GM19395 (cell line): ENCODE results near the gene RAB8B.
"Not testable (repeated sequence)": the region's sequence is repeated elsewhere in the genome, so short reads cannot be mapped to it uniquely, and the experiment has no call there.

Experiments
- ATAC-seq: cut with Tn5 transposase; IDR thresholded peaks from one replicate; pipeline ENCODE4 v1.9.1; 2021; ENCODE audit warnings: mild to moderate bottlenecking, moderate library complexity; ENCODE audit not compliant: unreplicated experiment

Gene RAB8B

DNA sequence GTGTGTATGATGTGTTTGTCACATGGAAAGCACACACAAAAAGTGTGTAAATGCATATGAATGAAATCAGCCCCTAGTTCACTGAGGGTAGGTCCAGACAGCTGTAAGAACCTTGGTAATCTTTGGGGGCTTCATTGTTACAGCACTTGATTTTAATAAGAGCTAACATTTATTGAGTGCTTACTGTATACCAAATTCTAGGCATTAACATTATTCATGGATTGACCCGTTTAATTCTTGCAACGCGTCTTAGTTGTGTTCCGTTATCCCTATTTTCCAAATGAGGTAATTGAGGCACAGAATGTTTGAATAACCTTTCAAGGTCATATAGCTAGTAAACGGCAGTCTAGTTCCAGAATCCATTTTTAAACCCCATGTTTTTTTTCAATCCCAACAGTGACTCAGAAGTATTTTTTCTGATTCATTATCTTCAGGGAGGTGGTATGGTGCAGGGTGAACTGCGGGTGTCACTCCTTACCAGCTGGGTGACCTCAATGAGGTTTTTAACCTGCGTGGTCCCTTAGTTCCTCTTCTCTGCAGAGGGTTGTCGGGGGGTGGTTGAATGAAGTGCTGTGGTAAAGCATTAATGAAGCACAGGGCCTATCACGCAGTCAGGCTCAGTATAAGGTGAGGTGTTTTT, 14.2 kb downstream of the RAB8B start:
- ATAC-seq: no peak

DNA sequence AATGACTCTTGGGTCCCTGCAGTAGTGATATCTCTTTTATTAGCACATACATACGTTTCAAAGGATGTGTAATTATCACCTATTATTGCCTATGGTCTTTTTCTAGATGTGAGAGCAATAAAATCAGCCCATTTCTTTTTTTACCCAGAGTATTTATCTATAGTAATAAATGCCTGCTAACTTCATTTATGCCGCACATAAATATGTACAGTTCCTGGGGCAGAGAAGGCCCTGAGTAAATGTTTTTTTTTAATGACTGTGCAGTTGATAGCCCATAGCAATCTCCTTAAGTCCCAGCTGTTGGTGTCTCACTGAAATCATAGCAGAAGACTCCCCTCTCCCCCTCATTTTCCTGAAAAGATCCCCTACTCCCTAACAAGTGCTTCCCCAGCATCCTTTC, 16.7 kb downstream of the RAB8B start:
- ATAC-seq: no peak

DNA sequence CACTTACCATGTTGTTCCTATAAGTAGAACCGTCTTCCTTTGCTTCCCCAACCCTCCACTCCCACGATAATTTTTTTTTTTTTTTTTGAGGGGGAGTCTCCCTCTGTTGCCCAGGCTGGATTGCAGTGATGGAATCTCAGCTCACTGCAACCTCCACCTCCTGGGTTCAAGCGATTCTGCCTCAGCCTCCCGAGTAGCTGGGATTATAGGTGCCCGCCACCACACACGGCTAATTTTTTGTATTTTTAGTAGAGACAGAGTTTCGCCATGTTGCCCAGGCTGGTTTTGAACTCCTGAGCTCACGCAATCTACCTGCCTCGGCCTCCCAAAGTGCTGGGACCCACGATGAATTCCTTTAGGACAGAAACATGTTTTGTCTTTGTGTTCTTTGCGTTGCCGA, 19.4 kb downstream of the RAB8B start:
- ATAC-seq: not testable (repeated sequence)

DNA sequence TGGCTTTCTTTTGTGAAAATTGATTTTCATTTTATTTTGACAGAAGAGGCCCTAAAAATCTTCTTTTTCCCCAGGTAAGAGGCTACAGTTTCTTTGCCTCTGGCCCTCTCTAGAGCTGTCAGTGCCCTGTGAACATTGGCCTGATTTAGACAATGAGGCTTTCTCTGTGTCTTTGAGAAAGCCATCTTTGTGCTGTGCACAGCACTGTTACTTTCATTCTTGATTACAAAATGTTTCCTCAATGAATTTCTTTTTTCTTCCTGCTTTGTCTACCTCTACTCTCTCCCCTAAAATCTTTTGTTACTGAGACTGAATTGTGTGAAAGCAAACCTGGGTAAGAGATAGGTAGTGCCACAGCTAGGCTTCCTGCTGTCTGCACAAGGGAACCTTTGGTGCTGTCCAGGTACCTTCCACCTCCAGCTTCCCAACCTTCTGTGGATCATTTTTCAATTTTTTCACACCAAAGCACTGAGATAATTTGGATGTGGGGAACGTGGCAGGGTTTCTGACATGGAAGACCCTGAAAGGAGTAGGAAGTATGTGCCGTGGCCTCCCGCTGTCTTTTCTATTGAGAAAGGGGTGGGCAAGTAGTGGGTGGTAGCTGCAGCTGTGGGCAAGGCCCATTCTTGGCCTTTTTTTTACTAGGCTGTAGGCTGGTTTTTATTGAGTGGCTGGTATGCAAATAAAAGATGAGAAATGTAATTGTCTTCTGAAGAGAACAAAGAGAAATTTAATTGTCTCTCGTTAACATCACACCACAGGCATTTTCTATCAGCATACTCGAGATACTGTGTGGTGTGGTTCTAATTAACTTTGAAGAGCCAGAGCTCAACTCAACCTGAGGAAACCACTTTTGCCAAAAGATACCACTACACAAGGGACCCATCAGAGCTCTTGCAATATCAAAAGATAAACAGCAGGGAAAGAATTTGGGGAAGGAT, 21.0 kb downstream of the RAB8B start:
- ATAC-seq: no peak

DNA sequence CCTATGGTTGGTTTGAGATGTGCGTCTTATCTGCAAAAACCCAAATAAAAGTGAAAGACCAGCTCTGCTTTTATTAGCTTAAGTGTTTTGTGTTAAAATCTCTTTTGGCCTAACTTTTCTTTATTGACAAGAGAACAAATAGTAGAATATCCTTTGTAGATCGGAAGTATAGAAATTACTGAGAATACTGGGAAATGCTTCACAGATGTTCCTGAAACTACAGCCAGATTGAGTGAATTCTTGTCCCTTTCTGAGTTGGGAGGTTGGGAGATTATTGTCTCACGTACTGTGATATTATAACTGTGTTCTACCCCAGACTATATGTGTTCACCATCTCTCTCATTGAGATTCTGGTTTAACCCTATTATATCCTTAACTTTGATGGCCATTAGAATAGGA, 21.7 kb downstream of the RAB8B start:
- ATAC-seq: no peak

DNA sequence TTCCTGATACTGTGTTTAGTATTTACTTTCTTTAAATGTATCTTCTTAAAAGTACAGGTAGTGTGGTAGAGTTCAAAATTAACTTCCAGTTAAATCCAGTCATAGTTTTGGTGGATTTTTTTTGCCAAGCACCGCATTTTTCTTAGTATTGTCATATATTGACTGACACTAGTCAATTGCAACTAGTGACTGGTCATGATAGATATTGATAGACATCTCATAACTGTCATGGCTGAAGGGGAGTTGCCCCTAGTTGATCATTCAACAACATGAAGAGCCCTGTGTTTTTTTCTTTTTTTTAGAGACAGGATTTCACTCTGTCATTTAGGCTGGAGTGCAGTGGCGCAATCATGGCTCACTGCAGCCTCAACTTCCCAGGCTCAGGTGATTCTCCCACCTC, 22.1 kb downstream of the RAB8B start:
- ATAC-seq: no peak

DNA sequence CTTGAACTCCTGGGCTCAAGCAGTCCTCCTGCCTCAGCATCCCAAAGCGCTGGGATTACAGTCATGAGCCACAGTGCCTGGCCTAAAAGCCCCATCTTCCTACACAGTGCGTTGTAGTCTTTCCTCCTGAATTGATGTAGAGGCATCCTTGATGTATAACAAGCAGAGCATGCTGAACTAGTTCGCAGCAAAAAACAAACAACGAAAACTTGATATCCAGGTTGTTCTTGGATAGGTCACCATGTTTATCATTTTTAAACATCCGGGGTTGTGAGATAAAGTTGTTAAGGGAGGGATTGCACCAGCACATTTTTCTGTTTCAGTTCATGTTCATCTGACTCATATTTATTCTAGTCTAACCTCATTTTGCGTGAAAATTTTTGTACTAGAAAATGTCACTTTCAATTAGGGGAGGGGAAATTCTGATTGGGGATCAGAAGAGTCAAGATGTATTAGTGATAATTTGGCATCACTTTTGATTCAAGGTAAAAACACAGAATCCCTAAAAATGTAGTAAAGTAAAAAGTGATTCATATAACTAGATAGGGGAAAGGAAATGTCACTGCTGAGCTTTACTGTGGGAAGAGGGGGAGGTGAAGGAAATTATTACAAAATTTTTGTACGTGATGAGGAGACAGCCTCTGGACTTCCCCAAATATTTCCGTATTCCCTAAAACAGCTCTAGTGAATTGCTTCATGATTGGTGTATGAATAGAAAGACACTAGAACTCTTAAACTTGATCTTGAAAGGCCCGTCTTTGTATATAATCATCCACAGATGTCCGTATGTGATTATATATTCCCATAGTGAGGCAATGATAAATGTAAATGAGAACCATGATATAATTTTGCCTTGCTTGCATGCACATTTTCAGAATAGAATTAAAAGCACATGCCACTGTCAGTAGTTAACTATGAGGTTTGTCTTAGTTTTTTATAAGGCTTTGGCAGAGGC, 22.9 kb downstream of the RAB8B start:
- ATAC-seq: no peak

DNA sequence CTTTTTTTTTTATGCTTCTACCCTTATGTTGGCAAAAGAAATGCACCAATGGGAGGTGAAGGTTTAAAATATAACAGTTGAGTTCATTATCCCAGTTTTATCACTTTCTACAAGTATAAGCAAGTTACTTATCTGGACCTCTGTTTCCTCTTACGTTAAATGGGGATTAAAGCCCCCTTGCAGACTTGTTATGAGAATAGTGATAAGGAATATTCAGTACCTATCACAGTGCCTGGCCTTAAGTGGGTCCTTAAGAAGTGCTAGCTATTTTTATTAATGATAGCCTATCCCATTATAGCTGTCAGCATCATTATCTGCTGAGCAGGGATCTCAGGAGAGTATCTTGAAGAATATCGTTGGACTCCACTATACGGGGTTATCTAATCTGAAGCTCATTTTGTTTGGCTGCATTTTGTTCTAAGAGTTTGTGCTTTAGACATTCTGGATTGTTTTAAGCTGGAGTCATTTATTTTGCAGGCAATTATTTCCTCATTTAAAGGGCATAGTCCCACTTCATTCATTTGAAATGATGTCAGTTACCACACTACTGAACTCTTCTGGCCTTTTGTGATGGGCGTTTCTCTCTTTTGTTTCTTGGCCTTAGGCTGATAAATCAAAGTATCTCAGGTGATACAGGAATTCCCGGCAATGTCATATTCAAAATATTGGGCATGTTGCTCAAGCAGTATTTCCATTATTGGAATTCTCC, 28.8 kb downstream of the RAB8B start:
- ATAC-seq: no peak

DNA sequence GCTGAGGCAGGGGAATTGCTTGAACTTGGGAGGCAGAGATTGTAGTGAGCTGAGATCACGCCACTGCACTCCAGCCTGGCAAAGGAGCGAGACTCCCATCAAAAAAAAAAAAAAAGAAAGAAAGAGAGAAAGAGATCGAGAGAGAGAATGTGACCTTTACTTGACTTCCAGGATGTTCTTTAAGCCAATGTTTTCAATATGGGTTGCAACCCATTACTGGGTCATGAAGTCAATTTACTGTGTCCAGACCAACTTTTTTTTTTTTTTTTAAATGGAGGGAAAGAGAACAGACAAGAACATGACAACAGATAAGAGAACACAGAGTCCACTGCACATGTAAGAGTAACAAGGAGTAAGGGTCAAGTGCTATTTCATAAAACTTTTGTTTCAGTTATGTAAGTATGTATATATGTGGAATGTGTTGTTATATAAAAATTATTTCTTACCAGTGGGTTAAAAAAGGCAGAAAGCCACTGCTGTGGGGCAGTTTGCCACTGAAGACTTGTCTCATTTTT, 29.8 kb downstream of the RAB8B start:
- ATAC-seq: no peak

DNA sequence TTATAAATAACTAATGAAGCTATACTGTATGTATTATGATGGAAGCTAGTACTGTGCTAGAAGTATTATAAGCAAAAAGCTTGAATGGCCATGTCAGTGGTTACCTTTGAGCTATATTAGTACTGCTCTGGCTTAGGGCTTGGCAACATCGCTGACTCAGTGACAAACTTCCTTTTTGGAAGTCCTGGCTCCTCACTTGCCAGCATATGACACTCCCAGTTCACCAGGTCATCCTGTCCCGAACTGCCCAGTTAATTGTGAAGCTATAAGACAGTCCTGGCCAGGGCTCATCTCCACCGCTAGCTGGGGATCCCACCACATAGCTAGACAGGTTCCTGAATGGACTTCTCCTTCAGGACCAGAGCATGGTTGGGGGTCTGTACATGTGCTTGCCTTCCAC, 31.9 kb downstream of the RAB8B start:
- no peak for ATAC-seq

DNA sequence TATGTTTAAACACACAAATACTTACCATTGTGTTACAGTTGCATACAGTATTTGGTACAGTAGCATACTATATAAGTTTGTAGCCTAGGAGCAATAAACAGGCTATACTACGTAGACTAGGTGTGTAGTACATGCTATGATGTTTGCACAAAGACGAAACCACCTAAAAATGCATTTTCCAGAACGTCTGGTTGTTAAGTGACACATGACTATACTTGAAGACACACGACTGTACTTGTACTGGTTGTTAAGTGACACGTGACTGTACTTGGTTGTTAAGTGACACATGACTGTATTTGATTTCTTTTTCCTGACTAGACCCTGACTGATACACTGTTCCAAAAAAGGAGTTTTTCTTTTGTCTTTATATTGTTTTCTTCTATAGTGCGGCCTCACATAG, 34.1 kb downstream of the RAB8B start:
- no peak for ATAC-seq

DNA sequence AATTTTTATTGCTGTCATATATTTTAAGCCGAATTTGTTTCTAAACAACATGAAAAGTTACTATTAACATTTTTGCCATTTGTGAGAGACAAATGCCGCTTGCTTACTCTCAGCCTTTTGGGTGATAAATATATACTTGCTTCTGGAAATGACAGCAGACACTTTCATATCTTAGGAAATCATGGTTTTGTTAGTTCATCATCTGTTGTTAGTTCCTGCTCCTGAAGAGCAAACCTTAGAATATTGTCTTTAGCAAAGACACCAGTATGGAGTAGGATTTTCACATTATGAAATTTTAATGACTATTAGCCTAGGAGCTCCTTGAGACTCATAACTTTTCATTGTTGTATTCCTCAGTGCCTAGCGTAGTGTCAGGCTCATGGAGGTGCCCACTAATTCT, 36.0 kb downstream of the RAB8B start:
- no peak for ATAC-seq

DNA sequence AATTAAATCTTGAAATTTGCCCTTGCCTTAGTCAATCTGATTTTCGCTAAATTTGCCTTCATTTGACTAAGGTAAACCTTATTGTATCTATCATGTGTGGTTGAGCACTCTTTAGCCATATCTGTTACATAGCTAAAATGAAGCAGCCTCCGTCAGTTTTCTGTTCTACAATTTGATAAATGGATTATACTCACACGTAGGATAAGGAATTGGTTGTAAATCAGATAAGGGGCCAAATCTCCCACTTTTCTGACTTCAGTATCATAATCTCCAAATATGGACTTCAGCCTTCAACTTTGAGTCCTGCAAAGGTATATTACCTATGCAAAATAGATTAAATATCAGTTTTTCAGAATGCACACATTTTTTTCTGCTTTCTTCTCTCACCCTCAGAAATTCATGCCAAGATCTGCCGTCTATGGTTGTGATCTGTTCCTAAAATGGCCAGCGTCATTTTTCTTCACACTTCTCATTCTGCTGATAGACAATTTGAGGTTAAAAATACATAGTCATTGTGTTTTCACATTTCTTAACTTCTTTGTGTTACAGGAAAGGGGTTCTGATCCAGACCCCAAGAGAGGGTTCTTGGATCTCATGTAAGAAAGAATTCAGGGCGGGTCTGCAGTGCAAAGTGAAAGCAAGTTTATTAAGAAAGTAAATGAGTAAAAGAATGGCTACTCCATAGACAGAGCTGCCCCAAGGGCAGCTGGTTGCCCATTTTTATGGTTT, 36.9 kb downstream of the RAB8B start:
- ATAC-seq: no peak

DNA sequence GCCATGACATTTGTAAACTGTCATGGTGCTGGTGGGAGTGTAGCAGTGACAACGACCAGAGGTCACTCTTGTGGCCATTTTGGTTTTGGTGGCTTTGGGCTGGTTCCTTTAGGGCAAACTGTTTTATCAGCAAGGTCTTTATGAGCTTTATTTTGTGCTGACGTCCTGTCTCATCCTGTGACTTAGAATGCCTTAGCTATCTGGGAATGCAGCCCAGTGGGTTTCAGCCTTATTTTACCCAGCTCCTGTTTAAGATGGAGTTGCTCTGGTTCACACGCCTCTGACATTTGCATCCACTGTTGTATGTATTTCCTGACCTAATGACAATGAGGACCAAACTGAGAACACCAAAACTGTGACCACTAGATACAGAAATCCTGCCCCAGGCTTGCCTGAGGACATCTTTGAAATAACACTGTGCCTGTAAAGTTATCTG, 37.6 kb downstream of the RAB8B start:
- no peak for ATAC-seq

DNA sequence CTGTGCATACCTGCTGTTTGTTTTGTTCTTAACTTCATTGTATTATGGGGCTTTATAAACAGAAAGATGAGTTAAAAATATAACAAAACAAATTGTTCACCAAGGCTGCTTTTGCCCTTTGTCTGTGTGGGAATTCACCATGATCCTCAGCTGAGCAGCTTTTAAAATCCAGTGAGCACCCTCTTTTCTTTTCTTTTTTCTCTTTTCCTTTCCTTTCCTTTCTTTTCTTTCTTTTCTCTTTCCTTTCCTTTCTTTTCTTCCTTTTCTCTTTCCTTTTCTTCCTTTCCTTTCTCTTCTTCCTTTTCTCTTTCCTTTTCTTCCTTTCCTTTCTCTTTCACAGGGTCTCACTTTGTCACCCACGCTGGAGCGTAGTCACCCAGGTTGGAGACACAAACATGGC, 38.3 kb downstream of the RAB8B start:
- no peak for ATAC-seq

DNA sequence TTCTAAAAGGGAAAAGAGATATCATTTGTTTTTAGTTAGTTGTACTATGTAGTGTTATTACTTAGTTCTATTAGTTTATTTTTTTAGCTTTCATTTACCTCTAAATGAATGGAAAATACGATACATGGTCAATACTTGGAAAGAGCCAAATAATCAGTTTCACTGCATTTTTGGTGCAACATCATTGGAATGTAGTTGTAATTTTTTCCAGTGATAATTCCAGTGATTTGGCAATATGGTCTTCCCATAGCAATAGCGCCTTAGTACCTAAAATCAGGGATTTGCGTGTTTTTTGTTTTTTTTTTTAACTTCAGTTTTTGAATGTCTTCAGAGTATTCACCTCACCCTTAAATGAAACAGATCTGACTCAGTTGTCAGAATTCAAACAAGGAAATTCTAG, 41.8 kb downstream of the RAB8B start:
- no peak for ATAC-seq

DNA sequence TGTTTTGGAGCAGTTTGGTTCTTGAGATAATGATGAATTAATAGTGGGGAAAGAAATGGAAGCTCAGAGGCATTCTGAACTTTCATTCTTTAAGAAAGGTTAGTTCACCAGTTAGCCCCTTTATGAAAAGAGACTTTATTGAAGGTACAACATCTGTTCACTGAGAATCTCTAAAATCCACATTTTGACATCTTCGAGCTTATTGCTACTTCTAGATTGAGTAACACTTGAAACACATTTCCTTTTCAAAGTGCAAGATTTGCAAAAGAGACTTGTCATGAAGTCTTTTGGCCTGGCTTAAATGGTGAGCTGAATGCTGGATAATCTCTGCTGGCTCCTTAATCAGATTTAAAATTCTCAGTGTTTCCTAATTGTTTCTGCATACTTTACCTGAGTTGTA, 42.3 kb downstream of the RAB8B start:
- ATAC-seq: no peak

DNA sequence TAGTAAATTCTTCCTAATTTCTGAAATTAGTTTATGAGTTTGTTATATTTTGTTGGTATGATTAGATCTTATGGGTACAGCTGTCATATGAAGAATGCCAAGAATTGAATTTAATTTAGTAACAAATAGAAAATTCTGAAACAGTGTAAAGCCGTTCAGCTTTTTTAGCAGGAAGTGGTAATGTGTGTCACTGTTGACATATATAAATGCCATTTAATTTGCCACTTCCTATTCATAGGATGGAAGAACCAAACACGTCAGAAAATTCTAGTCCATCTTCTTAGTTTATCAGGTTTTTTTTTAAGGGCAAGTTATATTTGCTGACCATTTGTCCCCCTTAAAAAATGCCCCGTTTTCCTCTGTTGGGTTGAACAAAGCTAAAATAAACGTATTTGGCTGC, 43.0 kb downstream of the RAB8B start:
- ATAC-seq: no peak

DNA sequence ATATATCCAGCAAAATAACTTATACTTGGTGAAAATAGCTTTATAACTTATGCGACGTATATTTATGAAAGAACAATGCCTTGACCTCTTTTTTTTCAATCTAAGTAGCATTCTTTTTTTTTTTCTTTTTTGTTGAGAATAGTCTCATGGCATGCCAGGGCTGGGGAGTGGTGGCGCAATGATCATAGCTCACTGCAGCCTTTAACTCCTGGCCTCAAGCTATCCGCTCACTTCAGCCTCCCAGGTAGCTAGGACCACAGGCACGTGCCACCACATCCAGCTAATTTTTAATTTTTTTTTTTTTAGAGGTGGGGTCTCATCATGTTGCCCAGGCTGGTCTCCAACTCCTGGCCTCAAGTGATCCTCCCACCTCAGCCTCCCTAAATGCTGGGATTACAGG, 43.5 kb downstream of the RAB8B start:
- no peak for ATAC-seq
